HCT116 (cell line): Measurements from ENCODE around the gene PARP12. TPM values are rescaled to one million over a fixed set of nuclear protein-coding genes. Genes with fewer than 3 reads are reported as not detected.

Experiments
- ATAC-seq: fragments of 200-7000 bp; cut with Tn5 transposase; 2 replicates; pipeline ENCODE4 v1.9.1; 2020; ENCODE audit warnings: mild to moderate bottlenecking, moderate library complexity
- BruUV-seq: library from RNA; stranded (reverse); fragments of 400-500 nt; replicated peaks from 2 replicates; lab custom pipeline; 2021; lab: Mats Ljungman, UMichigan
- CTCF ChIA-PET: fragments of 300-600 bp; sonication (Branson Sonifier 250); formaldehyde crosslinking; loops from one replicate; lab custom pipeline; 2021; ENCODE audit warnings: antibody characterized with exemption; lab: Charles Lee
- POLR2A ChIA-PET: fragments of 300-600, 350-600 bp; sonication (Branson Sonifier 250); formaldehyde crosslinking; loops from one replicate; lab custom pipeline; 2021; ENCODE audit warnings: antibody characterized with exemption; lab: Charles Lee
- RAD21 ChIA-PET, 2 experiments: fragments of 300-600 bp; sonication (Branson Sonifier 250); formaldehyde crosslinking; loops; one replicate each; lab custom pipeline; 2023; ENCODE audit warnings: low total read pairs in 2 of 2; ENCODE audit not compliant: uncharacterized antibody in 2 of 2, unreplicated experiment in 2 of 2, low non-redundant PET in 1 of 2; lab: Charles Lee
- DNase-seq: peaks from one replicate; pipeline ENCODE4 v3.0.0-alpha.2; 2010; ENCODE audit warnings: low read depth, low spot score
- H2AFZ ChIP-seq: fragments of 200-600 bp; shearing (Covaris generic), sonication (generic); 2 replicates; pipeline ENCODE4 v1.6.1; 2017; ENCODE audit warnings: low read depth, mixed run types, mixed read lengths, antibody characterized with exemption, low read length; ENCODE audit not compliant: poor library complexity, severe bottlenecking
- H3K27ac ChIP-seq: 2 replicates; pipeline ENCODE4 v1.5.1; 2012; ENCODE audit warnings: low read depth, low read length
- H3K27me3 ChIP-seq: fragments of 200-600 bp; sonication (generic); 2 replicates; pipeline ENCODE4 v1.6.1; 2016; ENCODE audit warnings: mixed run types, low read length, mixed read lengths; ENCODE audit not compliant: insufficient read depth
- H3K36me3 ChIP-seq, 2 experiments: fragments of 200-500 bp in 1 of 2; fragments of 200-600 bp in 1 of 2; sonication (Bioruptor generic) in 1 of 2; sonication (generic) in 1 of 2; 2 replicates each; pipeline versions ENCODE4 v1.5.1 to v1.6.1; 2014 to 2016; ENCODE audit warnings: low read length in 2 of 2, inconsistent platforms in 1 of 2, mixed read lengths in 1 of 2, mixed run types in 1 of 2; ENCODE audit not compliant: insufficient read depth in 2 of 2, control insufficient read depth in 1 of 2
- H3K4me1 ChIP-seq, 2 experiments: fragments of 200-600 bp in 1 of 2; sonication (generic) in 1 of 2; 2 replicates each; pipeline versions ENCODE4 v1.5.1 to v1.6.1; 2012 to 2017; ENCODE audit warnings: low read length in 2 of 2, inconsistent platforms in 1 of 2, mild to moderate bottlenecking in 1 of 2, mixed read lengths in 1 of 2, mixed run types in 1 of 2, moderate library complexity in 1 of 2; ENCODE audit not compliant: insufficient read depth in 2 of 2, control insufficient read depth in 1 of 2
- H3K4me2 ChIP-seq: fragments of 200-600 bp; sonication (generic); 2 replicates; pipeline ENCODE4 v1.6.1; 2017; ENCODE audit warnings: mixed run types, low read length, mixed read lengths
- H3K4me3 ChIP-seq, 2 experiments: fragments of 200-600 bp in 1 of 2; sonication (generic) in 1 of 2; replicated peaks in 1 of 2; 2 replicates each; pipeline ENCODE4 v1.5.1; 2011 to 2016; ENCODE audit warnings: low read length in 2 of 2, control low read depth in 1 of 2, low read depth in 1 of 2, mild to moderate bottlenecking in 1 of 2, mixed read lengths in 1 of 2, mixed run types in 1 of 2
- H3K79me2 ChIP-seq: fragments of 200-600 bp; sonication (generic); 2 replicates; pipeline ENCODE4 v1.6.1; 2017; ENCODE audit warnings: mild to moderate bottlenecking, mixed run types, low read length, moderate library complexity, mixed read lengths; ENCODE audit not compliant: insufficient read depth
- H3K9ac ChIP-seq: fragments of 200-600 bp; sonication (generic); 2 replicates; pipeline ENCODE4 v1.6.1; 2016; ENCODE audit warnings: low read length, mixed read lengths
- H3K9me2 ChIP-seq: fragments of 200-600 bp; sonication (generic), shearing (Covaris generic); 2 replicates; pipeline ENCODE4 v1.6.1; 2017; ENCODE audit warnings: mixed run types, mild to moderate bottlenecking, moderate library complexity; ENCODE audit not compliant: insufficient read depth
- H3K9me3 ChIP-seq, 2 experiments: fragments of 200-500 bp in 1 of 2; fragments of 200-600 bp in 1 of 2; sonication (Bioruptor generic) in 1 of 2; sonication (generic) in 1 of 2; 2 replicates each; pipeline ENCODE4 v1.6.1; 2014 to 2017; ENCODE audit warnings: low read length in 2 of 2, mixed read lengths in 2 of 2, inconsistent platforms in 1 of 2, low read depth in 1 of 2, mild to moderate bottlenecking in 1 of 2, mixed run types in 1 of 2, moderate library complexity in 1 of 2; ENCODE audit not compliant: control insufficient read depth in 1 of 2, insufficient read depth in 1 of 2
- H4K20me1 ChIP-seq: fragments of 200-600 bp; sonication (generic), shearing (Covaris generic); 2 replicates; pipeline ENCODE4 v1.6.1; 2017; ENCODE audit warnings: mixed run types, mild to moderate bottlenecking, moderate library complexity; ENCODE audit not compliant: insufficient read depth
- CBX3 ChIP-seq: IDR thresholded peaks from 2 replicates; pipeline ENCODE4 v1.6.1; 2012; ENCODE audit warnings: low read depth
- CEBPB ChIP-seq: IDR thresholded peaks from 2 replicates; pipeline ENCODE4 v1.6.1; 2012; ENCODE audit warnings: low read depth
- ELF1 ChIP-seq: IDR thresholded peaks from 2 replicates; pipeline ENCODE4 v1.6.1; 2012; ENCODE audit warnings: low read depth, borderline replicate concordance
- EZH2 ChIP-seq: fragments of 200-600 bp; sonication (generic); IDR thresholded peaks from 2 replicates; pipeline ENCODE4 v1.6.1; 2017; ENCODE audit warnings: antibody characterized with exemption, mixed run types
- EZH2phosphoT487 ChIP-seq: fragments of 200-600 bp; IDR thresholded peaks from 2 replicates; pipeline ENCODE4 v1.6.1; 2018; ENCODE audit warnings: antibody characterized with exemption, borderline replicate concordance
- FOSL1 ChIP-seq: IDR thresholded peaks from 2 replicates; pipeline ENCODE4 v1.6.1; 2012; ENCODE audit warnings: low read depth
- JUND ChIP-seq: IDR thresholded peaks from 2 replicates; pipeline ENCODE4 v1.6.1; 2012
- POLR2A ChIP-seq: IDR thresholded peaks from 2 replicates; pipeline ENCODE4 v1.7.0; 2011; ENCODE audit warnings: borderline replicate concordance; ENCODE audit not compliant: insufficient read depth, insufficient read length; ENCODE audit errors: extremely low read depth
- POLR2AphosphoS5 ChIP-seq: IDR thresholded peaks from 2 replicates; pipeline ENCODE4 v1.6.1; 2011; ENCODE audit warnings: mild to moderate bottlenecking, low read depth, low read length, moderate library complexity
- SIN3A ChIP-seq: IDR thresholded peaks from 2 replicates; pipeline ENCODE4 v1.6.1; 2012; ENCODE audit warnings: low read depth
- SP1 ChIP-seq: IDR thresholded peaks from 2 replicates; pipeline ENCODE4 v1.6.1; 2012; ENCODE audit warnings: low read depth
- SRF ChIP-seq: IDR thresholded peaks from 2 replicates; pipeline ENCODE4 v1.6.1; 2012; ENCODE audit warnings: low read depth
- TCF7L2 ChIP-seq: IDR thresholded peaks from 2 replicates; pipeline ENCODE4 v1.7.0; 2011; ENCODE audit warnings: borderline replicate concordance, inconsistent platforms; ENCODE audit not compliant: insufficient read depth, insufficient read length; ENCODE audit errors: extremely low read depth
- YY1 ChIP-seq: IDR thresholded peaks from 2 replicates; pipeline ENCODE4 v1.6.1; 2011; ENCODE audit warnings: low read length, low read depth, moderate library complexity, mild to moderate bottlenecking; ENCODE audit not compliant: insufficient replicate concordance; ENCODE audit errors: extremely low read depth
- ZBTB33 ChIP-seq: IDR thresholded peaks from 2 replicates; pipeline ENCODE4 v1.6.1; 2011; ENCODE audit warnings: mild to moderate bottlenecking, low read length, moderate library complexity; ENCODE audit not compliant: insufficient replicate concordance; ENCODE audit errors: extremely low read depth
- ZFX ChIP-seq: fragments of 450-650 bp; IDR thresholded peaks from 2 replicates; pipeline ENCODE4 v1.6.1; 2017
- ZNF274 ChIP-seq: fragments of 200-500 bp; sonication (Bioruptor generic); IDR thresholded peaks from 2 replicates; pipeline ENCODE4 v1.6.1; 2014; ENCODE audit warnings: mild to moderate bottlenecking, low read depth, low read length, inconsistent platforms
- intact Hi-C: fragments of 100-400 bp; cut with micrococcal nuclease; formaldehyde crosslinking; loops from 2 replicates; pipeline ENCODE4 v1.10.0; 2022
- total RNA-seq: library from RNA; stranded (reverse); gene quantifications from one replicate; pipeline ENCODE4 v1.2.1, GENCODE V29; 2021; ENCODE audit not compliant: unreplicated experiment
- TF ChIP-seq, protein P1 (sequence below): IDR thresholded peaks from 2 replicates; pipeline ENCODE4 v1.6.1; 2012
- TF ChIP-seq, protein P2 (sequence below): IDR thresholded peaks from 2 replicates; pipeline ENCODE4 v1.6.1; 2012; ENCODE audit warnings: low read depth
- TF ChIP-seq, protein P3 (sequence below): IDR thresholded peaks from 2 replicates; pipeline ENCODE4 v1.6.1; 2012

Gene PARP12
- total RNA-seq, 1 experiment from 2014 or later: 17.7 TPM

- H3K9me3 ChIP-seq: no peaks in the 10 kb centered on the region
Measured at GRCh38 chr7:140024585-140024984, 38.2 kb downstream of the PARP12 start.

More at GRCh38 chr7:140024585-140024984, 38.2 kb downstream of the PARP12 start:
- Histone ChIP-seq H3K27me3 (no peaks in the 10 kb centered on the region), H4K20me1 (no peaks in the 10 kb centered on the region), H3K9ac (no peak overlapping the region), H3K36me3 (no peaks in the 10 kb centered on the region)
- ChIA-PET POLR2A (no interaction called here), CTCF (no interaction called here)
- TF ChIP-seq POLR2A (no peak), EZH2phosphoT487 (no peak), CEBPB (no peak), EZH2 (no peak), CBX3 (no peak), TCF7L2 (no peak), ZFX (no peak), ZNF274 (no peak), ZBTB33 (no peak), SIN3A (no peak), SRF (no peak), ELF1 (no peak), POLR2AphosphoS5 (no peak), FOSL1 (no peak), JUND (no peak), SP1 (no peak), YY1 (no peak)
- TF ChIP-seq, protein P1, sequence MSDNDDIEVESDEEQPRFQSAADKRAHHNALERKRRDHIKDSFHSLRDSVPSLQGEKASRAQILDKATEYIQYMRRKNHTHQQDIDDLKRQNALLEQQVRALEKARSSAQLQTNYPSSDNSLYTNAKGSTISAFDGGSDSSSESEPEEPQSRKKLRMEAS: no peak
- TF ChIP-seq, protein P2, sequence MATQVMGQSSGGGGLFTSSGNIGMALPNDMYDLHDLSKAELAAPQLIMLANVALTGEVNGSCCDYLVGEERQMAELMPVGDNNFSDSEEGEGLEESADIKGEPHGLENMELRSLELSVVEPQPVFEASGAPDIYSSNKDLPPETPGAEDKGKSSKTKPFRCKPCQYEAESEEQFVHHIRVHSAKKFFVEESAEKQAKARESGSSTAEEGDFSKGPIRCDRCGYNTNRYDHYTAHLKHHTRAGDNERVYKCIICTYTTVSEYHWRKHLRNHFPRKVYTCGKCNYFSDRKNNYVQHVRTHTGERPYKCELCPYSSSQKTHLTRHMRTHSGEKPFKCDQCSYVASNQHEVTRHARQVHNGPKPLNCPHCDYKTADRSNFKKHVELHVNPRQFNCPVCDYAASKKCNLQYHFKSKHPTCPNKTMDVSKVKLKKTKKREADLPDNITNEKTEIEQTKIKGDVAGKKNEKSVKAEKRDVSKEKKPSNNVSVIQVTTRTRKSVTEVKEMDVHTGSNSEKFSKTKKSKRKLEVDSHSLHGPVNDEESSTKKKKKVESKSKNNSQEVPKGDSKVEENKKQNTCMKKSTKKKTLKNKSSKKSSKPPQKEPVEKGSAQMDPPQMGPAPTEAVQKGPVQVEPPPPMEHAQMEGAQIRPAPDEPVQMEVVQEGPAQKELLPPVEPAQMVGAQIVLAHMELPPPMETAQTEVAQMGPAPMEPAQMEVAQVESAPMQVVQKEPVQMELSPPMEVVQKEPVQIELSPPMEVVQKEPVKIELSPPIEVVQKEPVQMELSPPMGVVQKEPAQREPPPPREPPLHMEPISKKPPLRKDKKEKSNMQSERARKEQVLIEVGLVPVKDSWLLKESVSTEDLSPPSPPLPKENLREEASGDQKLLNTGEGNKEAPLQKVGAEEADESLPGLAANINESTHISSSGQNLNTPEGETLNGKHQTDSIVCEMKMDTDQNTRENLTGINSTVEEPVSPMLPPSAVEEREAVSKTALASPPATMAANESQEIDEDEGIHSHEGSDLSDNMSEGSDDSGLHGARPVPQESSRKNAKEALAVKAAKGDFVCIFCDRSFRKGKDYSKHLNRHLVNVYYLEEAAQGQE: no peak
- TF ChIP-seq, protein P3, sequence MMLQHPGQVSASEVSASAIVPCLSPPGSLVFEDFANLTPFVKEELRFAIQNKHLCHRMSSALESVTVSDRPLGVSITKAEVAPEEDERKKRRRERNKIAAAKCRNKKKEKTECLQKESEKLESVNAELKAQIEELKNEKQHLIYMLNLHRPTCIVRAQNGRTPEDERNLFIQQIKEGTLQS: no peak
- TF ChIP-seq, all 23 proteins: peak for 0
- DNase-seq (no peak), ATAC-seq (no peak)
- intact Hi-C loops: no loop called here
- H3K4me2 ChIP-seq: no peak overlapping the region
- no peaks in the 10 kb centered on the region for H3K9me2 ChIP-seq
- BruUV-seq: no TSS peak
- RAD21 ChIA-PET: interaction anchor here in 1 of 2 experiments (0.6 kb wide), 1 partner anchor 354 kb away, joined by 3 read pairs; no protein-coding TSS in a partner anchor
- no peak overlapping the region for H3K4me3 ChIP-seq
- H3K4me1 ChIP-seq: no peaks in the 10 kb centered on the region
- H3K79me2 ChIP-seq: no peaks in the 10 kb centered on the region
- H3K27ac ChIP-seq: no peak overlapping the region
- no peak overlapping the region for H2AFZ ChIP-seq
